ENCODE measurements around the gene RRAD.

DNA sequence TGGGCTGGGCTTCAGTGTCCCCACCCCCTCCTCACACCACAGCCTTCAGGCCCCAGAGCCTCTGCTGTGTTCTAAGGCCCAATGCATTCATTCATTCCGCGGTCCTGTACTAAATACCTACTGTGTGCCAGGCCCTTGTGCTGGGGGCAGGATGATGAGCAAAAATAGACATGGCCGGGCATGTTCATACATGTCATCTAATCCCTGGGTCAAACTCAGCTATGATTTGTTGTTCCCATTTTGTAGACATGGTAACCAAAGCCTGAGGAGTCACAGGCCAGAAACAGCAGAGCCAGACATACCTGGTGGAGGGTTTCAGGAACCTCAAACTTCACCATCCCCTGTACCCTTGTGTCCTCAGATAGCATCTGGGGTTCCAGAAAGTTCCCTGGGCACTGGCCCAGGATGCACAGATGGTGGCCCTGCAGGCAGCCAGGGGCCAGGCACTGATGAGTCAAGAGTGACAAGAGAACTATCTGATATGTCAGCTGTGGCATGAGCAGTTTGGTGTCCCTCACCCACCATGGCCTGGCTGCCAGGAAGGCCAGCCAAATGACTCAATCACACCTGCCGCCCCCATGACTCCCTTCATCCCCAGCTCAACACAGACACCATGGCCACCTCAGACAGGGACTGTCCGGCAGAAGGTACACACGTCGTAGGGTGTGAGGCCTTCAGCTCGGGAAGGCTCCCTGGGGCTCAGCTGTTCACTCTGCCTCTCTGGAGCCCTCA lies 2.7 kb upstream of the RRAD start:
- TF ChIP-seq, protein P1, sequence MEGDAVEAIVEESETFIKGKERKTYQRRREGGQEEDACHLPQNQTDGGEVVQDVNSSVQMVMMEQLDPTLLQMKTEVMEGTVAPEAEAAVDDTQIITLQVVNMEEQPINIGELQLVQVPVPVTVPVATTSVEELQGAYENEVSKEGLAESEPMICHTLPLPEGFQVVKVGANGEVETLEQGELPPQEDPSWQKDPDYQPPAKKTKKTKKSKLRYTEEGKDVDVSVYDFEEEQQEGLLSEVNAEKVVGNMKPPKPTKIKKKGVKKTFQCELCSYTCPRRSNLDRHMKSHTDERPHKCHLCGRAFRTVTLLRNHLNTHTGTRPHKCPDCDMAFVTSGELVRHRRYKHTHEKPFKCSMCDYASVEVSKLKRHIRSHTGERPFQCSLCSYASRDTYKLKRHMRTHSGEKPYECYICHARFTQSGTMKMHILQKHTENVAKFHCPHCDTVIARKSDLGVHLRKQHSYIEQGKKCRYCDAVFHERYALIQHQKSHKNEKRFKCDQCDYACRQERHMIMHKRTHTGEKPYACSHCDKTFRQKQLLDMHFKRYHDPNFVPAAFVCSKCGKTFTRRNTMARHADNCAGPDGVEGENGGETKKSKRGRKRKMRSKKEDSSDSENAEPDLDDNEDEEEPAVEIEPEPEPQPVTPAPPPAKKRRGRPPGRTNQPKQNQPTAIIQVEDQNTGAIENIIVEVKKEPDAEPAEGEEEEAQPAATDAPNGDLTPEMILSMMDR (IDR thresholded peaks at IDR 0.05; ENCODE audit: borderline replicate concordance, extremely low read depth, low read length, poor library complexity, severe bottlenecking): no peak
- no peak for TF ChIP-seq EZH2 (IDR thresholded peaks at IDR 0.05; ENCODE audit: borderline replicate concordance, low read depth, low read length, severe bottlenecking)
